Activated gamma-delta T cell (primary cell): ENCODE data around the gene RAB36.

Experiments
- DNase-seq: peaks from one replicate; lab custom pipeline; 2025; lab: John Stamatoyannopoulos, UW

RAB36 gene

DNA sequence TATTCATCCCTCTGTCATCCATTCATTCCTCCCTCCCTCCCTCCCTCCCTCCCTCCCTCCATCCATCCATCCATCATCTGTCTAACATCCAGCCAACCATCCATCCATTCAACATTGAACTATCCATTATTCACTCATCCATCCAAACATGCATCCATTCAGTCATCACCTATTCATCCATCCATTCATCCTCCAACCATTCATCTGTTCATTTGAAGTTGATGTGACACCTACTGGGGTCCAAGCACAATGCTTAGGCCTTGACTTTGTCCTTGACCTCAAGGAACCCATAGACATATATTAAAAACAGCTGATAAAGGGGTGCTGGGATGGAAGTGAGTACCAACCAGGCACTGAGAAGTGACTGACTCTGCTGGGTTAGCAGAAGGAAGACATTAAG lies 61.6 kb downstream of the RAB36 start:
- no peak for DNase-seq

DNA sequence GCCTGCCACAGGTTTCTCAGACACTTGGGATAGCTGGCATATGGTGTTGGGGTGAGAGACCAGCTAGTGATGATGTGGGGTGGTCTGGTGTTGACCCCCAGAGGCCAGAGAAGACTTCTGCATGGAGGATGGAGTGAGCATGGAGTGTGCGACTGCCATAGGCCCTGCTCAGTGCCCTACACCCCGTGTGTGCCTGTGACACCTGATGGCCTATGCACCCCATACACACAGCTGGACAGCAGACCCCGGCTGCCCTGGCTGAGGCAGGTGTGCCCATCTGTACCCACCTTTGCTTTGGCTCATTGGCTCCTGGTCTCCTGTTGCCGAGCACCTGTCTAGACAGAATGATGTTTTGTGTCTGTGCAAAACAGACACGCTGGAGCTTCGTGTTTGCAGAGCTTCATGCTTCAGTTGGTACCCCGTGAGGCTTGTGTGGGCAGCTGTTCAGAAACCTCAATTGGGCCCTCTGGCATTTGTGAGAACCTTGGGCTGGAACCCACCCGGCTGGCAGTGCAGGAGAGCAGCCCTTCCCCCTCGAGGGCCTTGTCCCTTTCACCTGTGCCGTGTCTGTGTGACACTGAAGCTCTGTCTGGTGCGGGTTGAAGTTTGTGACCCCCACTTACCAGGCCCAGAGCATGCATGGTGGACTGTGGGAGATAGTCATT lies 62.6 kb downstream of the RAB36 start:
- no peak for DNase-seq

DNA sequence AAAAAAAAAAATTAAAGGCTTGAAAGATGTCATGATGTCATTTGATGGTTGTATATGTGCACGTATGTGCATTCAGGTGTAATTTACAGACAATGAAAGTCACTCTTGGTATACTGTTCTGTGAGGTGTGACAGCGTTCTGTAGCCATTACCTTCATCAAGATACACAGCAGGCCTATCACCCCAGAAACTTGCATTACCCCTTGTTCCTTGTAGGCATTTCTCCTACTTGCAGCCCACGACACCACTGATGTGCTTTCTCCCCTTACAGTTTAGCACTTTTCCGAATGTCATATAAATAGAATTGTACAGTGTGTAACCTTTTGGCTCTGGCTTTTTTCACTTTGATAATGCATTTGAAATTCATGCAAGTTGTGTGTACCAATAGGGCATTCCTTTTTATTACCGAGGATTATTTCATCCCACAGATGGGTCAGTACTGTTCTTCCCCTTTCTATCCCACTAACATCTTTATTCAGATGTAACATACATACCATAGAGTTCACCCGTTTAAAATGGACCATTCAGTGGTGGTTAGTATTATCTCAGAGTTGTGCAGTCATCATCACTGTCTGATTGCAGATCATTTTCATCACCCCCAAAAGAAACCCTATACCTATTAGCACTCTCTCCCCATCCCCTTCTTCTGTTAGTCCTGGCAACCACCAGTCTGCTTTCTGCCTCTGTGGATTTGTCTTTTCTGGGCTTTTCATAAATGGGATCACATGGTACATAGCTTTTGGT lies 65.3 kb downstream of the RAB36 start:
- no peak for DNase-seq

DNA sequence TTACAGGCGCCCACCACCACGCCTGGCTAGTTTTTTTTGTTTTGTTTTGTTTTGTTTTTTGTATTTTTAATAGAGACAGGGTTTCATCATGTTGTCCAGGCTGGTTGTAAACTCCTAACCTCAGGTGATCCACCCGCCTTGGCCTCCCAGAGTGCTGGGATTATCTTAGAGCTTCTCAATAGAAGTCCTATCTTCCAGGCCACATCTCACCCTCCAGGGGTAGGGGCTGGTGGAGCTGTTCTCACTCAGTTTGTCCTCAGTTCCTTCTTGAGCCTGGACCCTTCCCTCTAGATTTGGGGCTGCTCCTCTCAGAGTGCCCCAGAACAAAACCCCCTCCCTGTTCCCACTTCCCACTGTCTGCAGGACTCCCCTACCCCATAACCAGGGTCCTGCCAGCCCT lies 66.3 kb downstream of the RAB36 start:
- no peak for DNase-seq

DNA sequence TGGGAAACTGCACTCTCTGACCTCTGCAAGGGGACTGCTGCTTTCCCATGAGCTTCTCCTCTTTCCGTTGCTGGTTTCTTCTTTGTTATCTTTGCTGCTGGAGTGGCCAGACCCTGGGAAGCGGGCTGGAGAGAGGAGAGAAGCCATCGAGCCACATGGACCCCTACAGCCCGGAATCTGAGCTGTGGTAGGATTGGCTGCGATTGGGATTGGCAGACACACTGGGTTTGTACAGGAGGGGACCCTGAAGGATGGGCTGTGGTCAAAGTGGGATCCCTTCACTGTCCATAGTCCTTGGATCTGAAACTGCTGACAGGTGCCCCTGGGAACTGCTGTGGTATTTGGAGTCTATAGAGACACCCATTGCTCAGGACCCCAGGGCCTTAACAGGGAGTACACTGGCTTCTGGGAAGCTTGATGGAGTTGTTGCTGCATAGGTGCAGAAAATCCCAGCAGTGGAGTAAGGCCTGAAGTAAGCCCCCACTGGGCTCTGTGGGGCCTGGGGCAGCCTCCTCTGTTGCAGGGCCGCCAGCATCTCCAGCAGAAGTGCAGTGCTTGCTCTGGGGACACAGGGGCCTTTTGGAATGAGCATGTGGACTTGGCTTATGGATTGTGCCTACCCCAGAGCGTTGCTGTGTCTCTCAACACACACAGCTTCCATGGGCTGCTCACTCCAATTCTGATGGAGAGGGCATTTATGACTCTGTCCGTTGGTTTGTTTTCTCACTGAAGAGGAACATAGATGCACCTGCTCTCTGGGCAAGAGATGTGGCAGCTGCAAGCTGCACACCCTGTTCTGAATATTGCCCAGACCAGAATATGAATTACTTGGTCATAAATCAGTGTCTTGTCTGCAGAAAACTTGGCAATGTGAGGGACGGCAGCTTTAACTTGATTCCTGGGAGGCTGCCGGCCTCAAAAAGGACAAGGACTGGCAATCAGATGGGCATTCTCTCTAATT lies 67.1 kb downstream of the RAB36 start:
- no peak for DNase-seq

DNA sequence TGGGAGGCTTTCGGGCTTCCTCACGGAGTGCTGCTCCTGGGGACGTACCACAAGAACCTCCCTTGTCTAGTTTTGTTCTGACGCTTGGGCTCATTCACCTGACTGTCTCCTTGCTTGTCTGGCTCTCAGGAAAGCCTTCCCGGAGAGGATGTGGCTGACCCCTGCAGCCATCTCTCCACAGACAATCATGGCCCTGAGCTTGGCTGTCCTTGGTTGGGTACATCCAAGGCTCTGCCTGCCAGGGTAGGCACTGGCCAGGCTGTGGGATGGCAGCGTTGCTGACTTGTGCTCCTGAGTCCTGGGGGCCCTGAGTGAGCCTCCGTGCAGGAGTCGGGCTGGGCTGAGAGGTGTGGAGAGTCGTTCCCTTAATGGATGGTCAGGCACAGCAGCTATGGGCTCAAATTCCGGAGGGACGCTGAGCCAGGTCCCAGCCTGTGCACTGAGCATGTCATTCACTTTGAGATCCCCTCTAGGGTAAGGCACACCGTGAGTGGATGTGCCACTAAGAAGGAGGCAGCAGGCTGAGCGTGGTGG lies 67.8 kb downstream of the RAB36 start:
- DNase-seq, result no peak

DNA sequence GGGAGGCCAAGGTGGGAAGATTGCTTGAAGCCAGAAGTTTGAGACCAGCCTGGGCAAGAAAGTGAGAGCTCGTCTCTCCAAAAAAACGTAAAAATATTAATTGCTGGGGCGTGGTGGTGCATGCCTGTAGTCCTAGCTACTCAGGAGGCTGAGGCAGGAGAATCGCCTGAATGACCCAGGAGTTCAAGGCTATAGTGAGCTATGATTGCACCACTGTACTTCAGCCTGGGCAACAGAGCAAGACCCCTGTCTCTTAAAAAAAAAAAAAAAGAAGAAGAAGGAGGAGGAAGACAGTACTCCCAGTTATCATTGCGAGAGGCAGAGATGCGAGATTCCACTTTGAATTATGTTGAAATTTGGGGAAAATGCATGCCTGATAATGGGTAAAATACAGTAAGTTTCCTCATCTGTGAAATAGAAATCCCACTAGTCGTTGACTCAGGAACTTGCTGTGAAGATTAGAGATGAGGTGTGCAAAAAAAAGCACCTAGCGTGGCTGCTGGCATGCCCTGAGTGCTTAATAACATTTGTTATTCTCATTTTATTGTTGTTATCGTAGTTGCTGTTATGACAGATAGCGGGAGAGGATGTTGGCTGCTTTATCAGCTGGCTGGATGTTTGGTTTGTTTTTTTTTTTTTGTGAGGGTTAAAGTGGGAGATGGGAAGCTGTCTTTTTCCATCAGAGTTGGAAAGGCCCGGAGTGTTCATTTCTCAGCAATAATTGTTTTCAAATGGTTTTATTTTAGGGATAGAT lies 68.5 kb downstream of the RAB36 start:
- DNase-seq, result no peak
